GM06990 (cell line): Measurements from ENCODE around the gene SIRPB1.
"Not testable (repeated sequence)": the region's sequence is repeated elsewhere in the genome, so short reads cannot be mapped to it uniquely, and the experiment has no call there.

Source experiments
- DNase-seq: peaks from one replicate; pipeline ENCODE4 v3.0.0-alpha.2; 2011; ENCODE audit not compliant: insufficient read length; ENCODE audit errors: extremely low read depth
- H3K27me3 ChIP-seq: replicated peaks from 2 replicates; pipeline ENCODE4 v1.6.0; 2011; ENCODE audit warnings: low read length; ENCODE audit not compliant: control insufficient read depth, insufficient read depth
- H3K36me3 ChIP-seq: 2 replicates; pipeline ENCODE4 v1.5.1; 2011; ENCODE audit warnings: low read length; ENCODE audit not compliant: control insufficient read depth, insufficient read depth
- H3K4me3 ChIP-seq: replicated peaks from 2 replicates; pipeline ENCODE4 v1.5.1; 2011; ENCODE audit warnings: low read depth, mild to moderate bottlenecking, control low read depth, low read length
- TF ChIP-seq, protein P1 (sequence below): IDR thresholded peaks from 2 replicates; pipeline ENCODE4 v1.5.1; 2011; ENCODE audit warnings: low read length, control low read depth, mild to moderate bottlenecking, inconsistent platforms; ENCODE audit not compliant: insufficient read depth, poor library complexity, severe bottlenecking

Gene SIRPB1

DNA sequence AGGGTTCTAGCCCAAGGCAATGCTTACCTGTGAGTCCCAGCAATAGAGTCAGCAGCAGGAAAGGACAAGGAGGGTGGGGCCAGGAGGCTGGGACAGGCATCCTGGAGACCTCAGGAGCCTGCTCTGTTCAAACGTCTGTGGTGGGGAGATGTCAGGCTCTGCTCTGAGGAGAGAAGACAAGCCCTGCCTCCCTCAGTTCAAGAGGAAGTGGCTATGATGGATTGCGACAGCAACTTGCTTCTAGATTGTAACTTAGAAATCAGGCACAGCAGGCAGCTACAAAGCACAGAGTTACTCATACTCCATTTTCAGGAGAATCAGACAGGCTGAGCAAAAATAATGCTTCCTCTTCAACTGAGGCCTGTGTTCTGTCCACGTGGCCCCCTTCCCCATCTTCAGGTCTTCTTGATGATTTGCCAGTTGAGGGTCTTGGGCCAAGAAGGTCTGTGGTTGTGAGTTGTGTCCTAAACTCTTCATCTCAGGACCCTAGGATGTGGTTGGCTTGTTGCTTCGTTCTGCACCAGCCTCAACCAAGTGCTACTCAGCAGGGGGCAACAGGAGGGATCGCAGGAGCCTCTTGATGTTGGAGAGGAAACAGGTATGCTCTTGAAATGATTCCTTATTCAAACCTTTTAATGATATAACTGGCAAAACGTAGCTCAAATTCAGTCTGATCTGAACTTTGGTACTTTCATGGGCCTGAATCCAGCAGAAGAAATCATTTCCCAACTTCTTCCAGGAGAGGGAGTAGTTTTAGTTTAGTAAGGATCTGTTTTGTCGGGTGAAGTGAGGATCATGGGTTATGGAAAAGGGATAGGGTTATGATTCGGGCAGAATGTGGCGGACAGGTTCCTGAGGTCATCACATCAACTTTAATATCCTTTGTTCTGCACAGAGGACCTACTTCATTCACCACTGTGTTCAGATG is 31.0 kb downstream of the SIRPB1 start:
- Histone ChIP-seq H3K36me3 (no peaks in the 10 kb centered on the region), H3K27me3 (no peaks in the 10 kb centered on the region), H3K4me3 (no peak overlapping the region)
- DNase-seq: no peak
- TF ChIP-seq, protein P1, sequence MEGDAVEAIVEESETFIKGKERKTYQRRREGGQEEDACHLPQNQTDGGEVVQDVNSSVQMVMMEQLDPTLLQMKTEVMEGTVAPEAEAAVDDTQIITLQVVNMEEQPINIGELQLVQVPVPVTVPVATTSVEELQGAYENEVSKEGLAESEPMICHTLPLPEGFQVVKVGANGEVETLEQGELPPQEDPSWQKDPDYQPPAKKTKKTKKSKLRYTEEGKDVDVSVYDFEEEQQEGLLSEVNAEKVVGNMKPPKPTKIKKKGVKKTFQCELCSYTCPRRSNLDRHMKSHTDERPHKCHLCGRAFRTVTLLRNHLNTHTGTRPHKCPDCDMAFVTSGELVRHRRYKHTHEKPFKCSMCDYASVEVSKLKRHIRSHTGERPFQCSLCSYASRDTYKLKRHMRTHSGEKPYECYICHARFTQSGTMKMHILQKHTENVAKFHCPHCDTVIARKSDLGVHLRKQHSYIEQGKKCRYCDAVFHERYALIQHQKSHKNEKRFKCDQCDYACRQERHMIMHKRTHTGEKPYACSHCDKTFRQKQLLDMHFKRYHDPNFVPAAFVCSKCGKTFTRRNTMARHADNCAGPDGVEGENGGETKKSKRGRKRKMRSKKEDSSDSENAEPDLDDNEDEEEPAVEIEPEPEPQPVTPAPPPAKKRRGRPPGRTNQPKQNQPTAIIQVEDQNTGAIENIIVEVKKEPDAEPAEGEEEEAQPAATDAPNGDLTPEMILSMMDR: no peak

DNA sequence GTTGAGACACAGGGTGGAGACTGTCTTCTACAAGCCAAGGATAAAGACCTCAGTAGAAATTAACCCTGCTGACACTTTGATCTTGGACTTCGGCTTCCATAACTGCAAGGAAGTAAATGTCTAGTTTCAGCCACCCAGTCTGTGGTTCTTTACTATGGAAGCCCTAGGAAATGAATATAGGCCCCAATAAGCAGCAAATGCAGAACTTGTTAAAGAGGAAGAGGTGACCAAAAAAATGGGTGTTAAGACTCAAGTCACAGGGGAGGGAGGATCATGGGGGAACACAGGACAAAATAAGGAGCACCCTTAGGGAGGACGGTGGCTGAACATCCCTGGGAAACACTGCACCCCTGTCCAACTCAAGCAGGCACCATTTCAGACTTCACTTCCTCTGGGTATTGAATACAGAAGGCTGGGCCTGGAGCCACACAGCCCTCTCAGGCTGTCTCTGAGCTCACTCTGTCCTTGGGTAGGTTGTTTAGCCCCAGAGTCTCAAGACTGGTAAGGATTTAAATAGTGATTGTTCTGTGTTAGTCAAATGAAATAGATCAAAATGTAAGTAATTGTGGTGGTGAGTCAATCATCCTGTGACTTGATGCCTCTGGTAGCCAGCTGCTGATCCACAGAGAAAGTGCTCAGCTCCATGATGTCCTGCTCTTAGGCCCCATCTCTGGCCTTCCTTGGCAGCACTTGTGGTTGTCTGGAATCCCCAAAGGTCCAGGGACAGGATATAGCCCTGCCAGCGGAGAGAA is 31.9 kb downstream of the SIRPB1 start:
- Histone ChIP-seq H3K27me3 (no peaks in the 10 kb centered on the region), H3K36me3 (no peaks in the 10 kb centered on the region), H3K4me3 (no peak overlapping the region)
- DNase-seq: no peak
- TF ChIP-seq, protein P1: no peak

DNA sequence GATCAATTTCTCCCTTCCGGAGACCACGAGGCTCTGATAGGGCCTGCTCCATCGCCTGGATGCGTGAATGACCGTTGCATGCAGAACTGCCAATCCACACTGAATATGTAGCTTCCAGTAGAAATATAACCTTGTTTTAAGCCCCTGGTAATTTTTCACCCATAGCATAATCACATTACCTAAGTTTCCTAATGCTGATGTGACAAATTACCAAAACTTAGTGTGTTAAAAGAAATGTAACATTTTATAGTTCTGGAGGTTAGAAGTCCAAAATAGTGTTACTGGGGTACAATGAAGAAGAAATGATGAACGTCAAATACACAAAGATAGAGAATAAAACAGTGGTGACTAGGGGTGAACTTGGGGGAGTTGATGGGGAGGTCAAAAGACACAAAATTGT is 40.3 kb downstream of the SIRPB1 start:
- H3K36me3 ChIP-seq: no peaks in the 10 kb centered on the region
- no peak overlapping the region for H3K4me3 ChIP-seq
- H3K27me3 ChIP-seq: no peaks in the 10 kb centered on the region; the same call in 1 of the 2 replicates
- TF ChIP-seq, protein P1: no peak
- DNase-seq: no peak

DNA sequence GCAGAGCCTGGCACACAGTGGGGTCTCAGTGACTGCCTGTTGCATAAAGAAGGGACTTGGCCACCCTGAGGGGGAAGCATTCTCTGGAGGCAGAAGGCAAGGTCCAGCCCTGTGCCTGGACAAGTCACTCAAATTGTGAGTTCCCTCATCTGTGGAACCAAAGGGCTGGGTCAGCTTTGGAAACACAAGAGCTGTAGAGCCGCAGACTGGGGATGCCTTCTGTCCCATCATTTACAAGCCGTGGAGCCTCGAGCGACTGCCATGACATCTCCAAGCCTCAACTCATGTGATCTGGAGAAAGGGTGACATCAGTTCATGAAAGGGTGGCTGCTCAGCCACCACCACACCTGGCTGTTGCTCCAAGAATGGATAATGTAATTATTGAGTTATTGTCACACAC is 41.9 kb downstream of the SIRPB1 start:
- Histone ChIP-seq H3K36me3 (no peaks in the 10 kb centered on the region), H3K4me3 (no peak overlapping the region), H3K27me3 (no peaks in the 10 kb centered on the region; the same call in 1 of the 2 replicates)
- TF ChIP-seq, protein P1: no peak
- no peak for DNase-seq

DNA sequence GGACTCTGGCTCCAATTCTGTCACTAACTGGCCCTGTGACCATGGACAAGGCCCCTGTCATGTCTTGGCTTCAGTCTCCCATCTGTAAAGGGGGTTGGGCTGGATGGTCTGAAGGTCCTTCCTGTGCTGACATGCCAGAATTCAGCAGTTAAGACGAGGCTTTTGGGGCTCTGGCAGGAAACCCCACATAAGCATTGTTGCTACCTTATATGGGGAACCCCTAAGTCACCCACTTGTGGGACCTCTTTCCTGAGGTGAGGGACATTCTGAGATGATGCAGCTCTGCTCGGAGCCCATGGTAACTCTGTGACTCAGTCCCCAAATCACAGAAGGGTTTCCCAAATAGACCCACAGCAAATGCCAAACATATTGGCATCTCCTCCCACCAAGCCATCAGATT is 42.5 kb downstream of the SIRPB1 start:
- not testable (repeated sequence) for H3K27me3 ChIP-seq, H3K4me3 ChIP-seq, DNase-seq, H3K36me3 ChIP-seq

DNA sequence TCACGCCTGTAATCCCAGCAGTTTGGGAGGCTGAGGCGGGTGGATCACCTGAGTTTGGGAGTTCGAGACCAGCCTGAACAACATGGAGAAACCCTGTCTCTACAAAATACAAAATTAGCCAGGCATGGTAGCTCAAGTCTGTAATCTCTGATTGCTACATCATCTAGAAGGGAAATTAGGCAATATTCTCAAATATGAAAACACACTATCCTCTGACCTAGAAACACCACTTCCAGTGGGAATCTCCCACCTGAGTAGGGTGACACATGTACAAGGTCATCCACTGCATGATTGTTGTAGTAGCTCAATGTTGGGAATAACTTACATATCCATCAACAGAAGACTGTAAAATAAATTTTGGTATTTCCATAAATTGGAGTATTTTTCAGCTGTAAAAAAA is 43.2 kb downstream of the SIRPB1 start:
- no peak overlapping the region for H3K4me3 ChIP-seq
- TF ChIP-seq, protein P1: no peak
- DNase-seq: no peak
- H3K36me3 ChIP-seq: no peaks in the 10 kb centered on the region
- H3K27me3 ChIP-seq: no peaks in the 10 kb centered on the region; the same call in 1 of the 2 replicates

DNA sequence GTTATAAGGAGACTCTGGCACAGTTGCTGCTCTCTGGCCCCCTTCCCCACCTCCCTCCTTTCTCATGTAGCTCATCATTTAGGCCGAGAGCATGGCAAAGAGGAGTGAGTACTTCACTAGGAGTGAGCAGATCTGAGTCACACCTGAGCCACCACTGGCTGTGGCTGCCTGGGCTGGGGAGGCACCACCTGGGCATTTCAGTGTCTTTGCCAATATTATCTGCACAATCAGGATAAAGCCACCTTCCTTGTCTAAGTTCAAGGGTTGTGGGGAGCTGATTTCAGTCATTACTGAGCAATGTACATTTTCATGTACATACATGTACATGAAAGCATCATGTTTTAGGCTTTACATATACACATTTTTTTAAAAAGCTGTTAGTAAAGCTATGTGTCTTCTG is 43.8 kb downstream of the SIRPB1 start:
- H3K27me3 ChIP-seq, H3K36me3 ChIP-seq, DNase-seq, H3K4me3 ChIP-seq: not testable (repeated sequence)

DNA sequence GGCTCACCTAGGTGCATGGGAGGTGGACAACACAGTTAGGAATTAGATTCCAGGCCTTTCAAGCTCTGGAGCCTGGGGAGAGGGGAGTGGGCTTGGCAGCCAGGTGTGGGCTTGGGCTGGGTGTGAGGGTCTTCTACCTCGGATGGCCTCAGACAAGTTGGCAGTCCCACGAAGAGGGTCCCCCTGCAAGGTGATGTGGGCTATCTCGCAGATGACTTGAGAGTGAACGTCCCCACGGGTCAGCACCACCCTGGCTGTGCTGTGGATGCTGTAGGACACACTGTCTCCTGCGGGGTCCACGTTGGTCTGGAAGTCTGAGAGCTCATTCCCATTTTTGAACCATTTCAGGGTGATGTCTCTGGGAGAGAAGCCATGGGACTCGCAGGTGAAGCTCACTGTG is 48.2 kb downstream of the SIRPB1 start:
- not testable (repeated sequence) for DNase-seq, H3K27me3 ChIP-seq, H3K4me3 ChIP-seq, H3K36me3 ChIP-seq
